WTC11 (cell line): ENCODE measurements around the gene KIRREL3.

Experiments
- CTCF ChIP-seq: fragments of 200-600 bp; IDR thresholded peaks from 2 replicates; pipeline ENCODE4 v1.8.0; 2022; ENCODE audit warnings: antibody characterized with exemption
- MYBL2 ChIP-seq: sonication (generic); formaldehyde crosslinking; IDR thresholded peaks from 2 replicates; pipeline ENCODE4 v1.8.1; 2023; ENCODE audit warnings: mild to moderate bottlenecking, moderate library complexity, missing genetic modification reagents
- ZNF396 ChIP-seq: fragments of 250-450 bp; sonication (Bioruptor Pico); IDR thresholded peaks from 2 replicates; pipeline ENCODE4 v1.8.0; 2021; ENCODE audit warnings: mild to moderate bottlenecking, moderate library complexity, borderline replicate concordance

GRCh38 chr11:126461096-126461440, 539.5 kb downstream of the KIRREL3 start:
- TF ChIP-seq CTCF (no peak), ZNF396 (CRISPR knock-in tag) (no peak), MYBL2 (no peak)
